ENCODE measurements around the gene UBASH3A. TPM values are rescaled to one million over a fixed set of nuclear protein-coding genes. Genes with fewer than 3 reads are reported as not detected.
A peak's percentile ranks its signal among the peaks of the same experiment; 100 is the strongest.

UBASH3A gene
- total RNA-seq, 2 experiments from 2014 or later, result not detected

DNA sequence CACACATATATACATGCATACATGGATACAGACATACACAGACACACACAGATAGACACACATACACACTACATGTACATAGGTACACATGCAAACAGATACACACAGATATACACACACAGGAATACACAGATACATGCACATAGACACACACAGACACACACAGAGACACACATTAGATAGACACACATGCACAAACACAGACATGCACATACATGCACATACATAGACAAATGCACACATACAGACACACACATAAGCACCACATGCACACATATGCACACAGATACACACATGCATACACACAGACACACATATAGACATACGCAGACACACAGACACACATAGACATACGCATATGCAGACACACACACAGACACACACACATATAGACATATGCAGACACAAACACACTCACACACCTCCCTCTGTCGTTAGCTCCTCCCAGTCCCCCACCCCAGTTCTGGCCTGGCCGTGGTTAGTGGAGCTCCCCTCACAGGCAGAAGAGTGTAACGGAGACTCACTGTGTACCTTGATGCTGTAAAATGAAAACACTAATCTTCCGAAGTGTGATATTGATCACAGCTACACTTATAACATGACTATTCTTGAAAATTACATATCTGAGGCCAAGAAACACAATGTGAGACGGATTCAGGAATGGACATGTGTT is 7.6 kb downstream of the UBASH3A start:
- no peaks in the 10 kb centered on the region for H3K9me3 ChIP-seq (ENCODE audit: low read length)
- peaks cover 6% of the 10 kb centered on the region for H3K4me1 ChIP-seq (ENCODE audit: insufficient read depth, low read length, poor library complexity, severe bottlenecking)
- no peak overlapping the region for H3K4me2 ChIP-seq (ENCODE audit: low read length)
- H4K20me1 ChIP-seq (ENCODE audit: insufficient read depth, low read length), result no peaks in the 10 kb centered on the region
- ChIA-PET POLR2A (no interaction called here), CTCF (ENCODE audit: unreplicated experiment) (interaction anchor here (0.5 kb wide), 1 partner anchor 44 kb away, joined by 3 read pairs; no protein-coding TSS in a partner anchor)
- H3K36me3 ChIP-seq (ENCODE audit: insufficient read depth, low read length), result no peaks in the 10 kb centered on the region
- DNase-seq (ENCODE audit: low spot score), result peak; percentile 21
- H3K27ac ChIP-seq (ENCODE audit: low read depth, low read length, poor library complexity, severe bottlenecking), result no peak overlapping the region
- no peak for TF ChIP-seq EZH2phosphoT487 (IDR thresholded peaks at IDR 0.05; ENCODE audit: borderline replicate concordance, low read depth, low read length)
- TF ChIP-seq, protein P1, sequence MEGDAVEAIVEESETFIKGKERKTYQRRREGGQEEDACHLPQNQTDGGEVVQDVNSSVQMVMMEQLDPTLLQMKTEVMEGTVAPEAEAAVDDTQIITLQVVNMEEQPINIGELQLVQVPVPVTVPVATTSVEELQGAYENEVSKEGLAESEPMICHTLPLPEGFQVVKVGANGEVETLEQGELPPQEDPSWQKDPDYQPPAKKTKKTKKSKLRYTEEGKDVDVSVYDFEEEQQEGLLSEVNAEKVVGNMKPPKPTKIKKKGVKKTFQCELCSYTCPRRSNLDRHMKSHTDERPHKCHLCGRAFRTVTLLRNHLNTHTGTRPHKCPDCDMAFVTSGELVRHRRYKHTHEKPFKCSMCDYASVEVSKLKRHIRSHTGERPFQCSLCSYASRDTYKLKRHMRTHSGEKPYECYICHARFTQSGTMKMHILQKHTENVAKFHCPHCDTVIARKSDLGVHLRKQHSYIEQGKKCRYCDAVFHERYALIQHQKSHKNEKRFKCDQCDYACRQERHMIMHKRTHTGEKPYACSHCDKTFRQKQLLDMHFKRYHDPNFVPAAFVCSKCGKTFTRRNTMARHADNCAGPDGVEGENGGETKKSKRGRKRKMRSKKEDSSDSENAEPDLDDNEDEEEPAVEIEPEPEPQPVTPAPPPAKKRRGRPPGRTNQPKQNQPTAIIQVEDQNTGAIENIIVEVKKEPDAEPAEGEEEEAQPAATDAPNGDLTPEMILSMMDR (conservative IDR thresholded peaks at IDR 0.05; ENCODE audit: low read length), result peak; percentile 62
- BruUV-seq (replicated peaks), result no TSS peak
- no peaks in the 10 kb centered on the region for H3K79me2 ChIP-seq (ENCODE audit: insufficient read depth, low read depth, low read length)
- intact Hi-C loops (cut with micrococcal nuclease; ENCODE audit: unreplicated experiment), result no loop called here
- no peak overlapping the region for H3K4me3 ChIP-seq (ENCODE audit: low read depth, low read length, poor library complexity, severe bottlenecking)
- H2AFZ ChIP-seq (ENCODE audit: low read length), result no peak overlapping the region
- no peaks in the 10 kb centered on the region for H3K9me2 ChIP-seq (ENCODE audit: insufficient read depth, low read length)

- H2AFZ ChIP-seq (ENCODE audit: low read length), result no peak overlapping the region
- POLR2A ChIA-PET, result no interaction called here
- no peaks in the 10 kb centered on the region for H4K20me1 ChIP-seq (ENCODE audit: insufficient read depth, low read length)
- BruUV-seq (replicated peaks), result no TSS peak
- H3K9me2 ChIP-seq (ENCODE audit: insufficient read depth, low read length), result no peaks in the 10 kb centered on the region
- no peaks in the 10 kb centered on the region for H3K79me2 ChIP-seq (ENCODE audit: insufficient read depth, low read depth, low read length)
- H3K27ac ChIP-seq (ENCODE audit: low read depth, low read length, poor library complexity, severe bottlenecking), result no peak overlapping the region
- no peak overlapping the region for H3K4me3 ChIP-seq (ENCODE audit: low read depth, low read length, poor library complexity, severe bottlenecking)
- intact Hi-C loops (cut with micrococcal nuclease; ENCODE audit: unreplicated experiment), result no loop called here
- no peak for DNase-seq (ENCODE audit: low spot score)
- H3K36me3 ChIP-seq (ENCODE audit: insufficient read depth, low read length), result no peaks in the 10 kb centered on the region
- no peaks in the 10 kb centered on the region for H3K9me3 ChIP-seq (ENCODE audit: low read length)
- TF ChIP-seq EZH2phosphoT487 (IDR thresholded peaks at IDR 0.05; ENCODE audit: borderline replicate concordance, low read depth, low read length), result no peak
- TF ChIP-seq, protein P1 (conservative IDR thresholded peaks at IDR 0.05; ENCODE audit: low read length), result no peak
- H3K4me2 ChIP-seq (ENCODE audit: low read length), result no peak overlapping the region
- no peaks in the 10 kb centered on the region for H3K4me1 ChIP-seq (ENCODE audit: insufficient read depth, low read length, poor library complexity, severe bottlenecking)
- CTCF ChIA-PET (ENCODE audit: unreplicated experiment), result no interaction called here
Observed at GRCh38 chr21:42411891-42412635, 8.4 kb downstream of the UBASH3A start.

DNA sequence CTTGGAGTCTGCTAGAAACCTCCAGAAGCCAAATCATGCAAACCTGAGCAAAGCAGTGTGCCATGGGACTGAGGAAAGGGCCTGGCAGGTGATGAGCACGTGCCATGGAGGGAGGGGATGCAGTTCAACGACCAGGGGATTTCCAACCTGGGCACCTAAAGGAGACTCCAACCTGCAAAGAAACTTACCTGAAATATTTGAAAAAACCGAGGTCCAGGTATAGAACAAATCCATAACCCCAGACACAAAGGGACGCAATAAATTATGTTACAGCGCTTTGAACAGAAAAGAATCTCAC is 8.9 kb downstream of the UBASH3A start:
- POLR2A ChIA-PET, result interaction anchor here (1.3 kb wide), 1 partner anchor 12 kb away, joined by 3 read pairs; no protein-coding TSS in a partner anchor
- TF ChIP-seq EZH2phosphoT487 (IDR thresholded peaks at IDR 0.05; ENCODE audit: borderline replicate concordance, low read depth, low read length), result no peak
- TF ChIP-seq, protein P1 (conservative IDR thresholded peaks at IDR 0.05; ENCODE audit: low read length), result no peak
- H3K27ac ChIP-seq (ENCODE audit: low read depth, low read length, poor library complexity, severe bottlenecking), result no peak overlapping the region
- no peak overlapping the region for H3K4me3 ChIP-seq (ENCODE audit: low read depth, low read length, poor library complexity, severe bottlenecking)
- intact Hi-C loops (cut with micrococcal nuclease; ENCODE audit: unreplicated experiment), result no loop called here
- no peak overlapping the region for H3K4me2 ChIP-seq (ENCODE audit: low read length)
- no peak for DNase-seq (ENCODE audit: low spot score)
- H4K20me1 ChIP-seq (ENCODE audit: insufficient read depth, low read length), result no peaks in the 10 kb centered on the region
- no TSS peak for BruUV-seq (replicated peaks)
- H2AFZ ChIP-seq (ENCODE audit: low read length), result no peak overlapping the region
- H3K79me2 ChIP-seq (ENCODE audit: insufficient read depth, low read depth, low read length), result no peaks in the 10 kb centered on the region
- CTCF ChIA-PET (ENCODE audit: unreplicated experiment), result no interaction called here
- H3K4me1 ChIP-seq (ENCODE audit: insufficient read depth, low read length, poor library complexity, severe bottlenecking), result no peaks in the 10 kb centered on the region
- H3K9me2 ChIP-seq (ENCODE audit: insufficient read depth, low read length), result no peaks in the 10 kb centered on the region
- no peaks in the 10 kb centered on the region for H3K9me3 ChIP-seq (ENCODE audit: low read length)
- H3K36me3 ChIP-seq (ENCODE audit: insufficient read depth, low read length), result no peaks in the 10 kb centered on the region
